Pancreas (tissue), 10 donors: ENCODE results near the gene LATS2. TPM values are rescaled to one million over a fixed set of nuclear protein-coding genes. Genes with fewer than 3 reads are reported as not detected.

Experiments used
- ATAC-seq, 4 donors: fragments of 200-7000 bp; cut with Tn5 transposase; one replicate each; pipeline versions ENCODE4 v1.8.0 to v1.9.1; 2020; ENCODE audit warnings: mild to moderate bottlenecking in 4 of 4, moderate library complexity in 4 of 4
- DNase-seq, 6 donors: peaks; one replicate each; pipeline ENCODE4 v3.0.0-alpha.2; 2020
- FAIRE-seq: peaks from 2 replicates; lab custom pipeline; 2012; peaks lifted over from hg19 to GRCh38; lab: Jason Lieb, UNC
- H3K27ac ChIP-seq, 4 donors: fragments of 200-600 bp; sonication (generic); 1 replicate in 3 of 4; 2 replicates in 1 of 4; pipeline versions ENCODE4 v1.5.0 to v1.8.0; 2020
- H3K27me3 ChIP-seq, 4 donors: fragments of 200-600 bp; one replicate each; pipeline ENCODE4 v1.8.0; 2021
- H3K36me3 ChIP-seq, 3 donors: fragments of 200-600 bp; sonication (generic) in 1 of 3; one replicate each; pipeline versions ENCODE4 v1.5.0 to v1.8.0; 2020 to 2021
- H3K4me1 ChIP-seq, 3 donors: fragments of 200-600 bp; one replicate each; pipeline ENCODE4 v1.8.0; 2021
- H3K4me3 ChIP-seq, 4 donors: fragments of 200-600 bp; sonication (generic) in 2 of 4; one replicate each; pipeline versions ENCODE4 v1.5.0 to v1.8.0; 2020 to 2021
- H3K9me3 ChIP-seq, 4 donors: fragments of 200-600 bp; one replicate each; pipeline ENCODE4 v1.8.0; 2021
- WGBS, 2 donors: extraction: QIAGEN DNeasy Blood & Tissue Kit; methylation state at CpG; one replicate each; pipeline ENCODE4 v1.1.7; 2013; 5-methylcytosine and 5-hydroxymethylcytosine counted together
- intact Hi-C, 3 donors: fragments of 100-400 bp; cut with DNase I; formaldehyde crosslinking; loops; one replicate each; pipeline versions ENCODE4 v1.11.1 to v1.14.2; 2022
- polyA plus RNA-seq, 2 donors: library from polyadenylated mRNA; stranded (reverse); fragments of 200-250 nt; gene quantifications; one replicate each; pipeline ENCODE4 v1.2.3, GENCODE V29; 2013
- total RNA-seq, 6 donors: library from RNA; stranded (reverse); fragmentation: NEBNext Ultra II Directional in 4 of 6; extraction: Animal tissue kit (Norgen Biotek cat#: 25700) in 4 of 6; gene quantifications; one replicate each; pipeline versions ENCODE4 v1.2.1 to v1.2.4, GENCODE V29; 2021 to 2023
- TF ChIP-seq, protein P1 (sequence below), 4 donors: fragments of 200-600 bp; sonication (generic) in 3 of 4; IDR thresholded peaks; one replicate each; pipeline versions ENCODE4 v1.5.0 to v1.8.0; 2021; ENCODE audit warnings: antibody characterized with exemption in 4 of 4
- donor health status: healthy with polysubstance abuse.
- donor health status: DM: no; HTN: no; CAD: no; lungs with moderate emphysema.
- donor health status: DM: no; HTN: no; CAD: no.
- donor health status: control.
- donor health status: control.
- donor health status: Bipolar disorder and iron deficiency.
- donor health status: DM: yes; HTN: yes; CAD: no.
- donor health status: DM: no; HTN: no; CAD: no.
- donor health status: DM: no; HTN: no; CAD: no.
- donor health status: DM: yes; HTN: yes; CAD: no.

Gene LATS2
- total and polyA plus RNA-seq, 8 donors: 3.8 to 12.5 (median 7.1) TPM

GRCh38 chr13:20989656-20990321 is 71.6 kb downstream of the LATS2 start:
- Histone ChIP-seq H3K9me3 (no peaks in the 10 kb centered on the region), H3K27me3 (no peaks in the 10 kb centered on the region), H3K4me1 (no peaks in the 10 kb centered on the region), H3K36me3 (peaks cover 3 to 37% (median 5%) of the 10 kb centered on the region in 3 donors), H3K27ac (no peak overlapping the region), H3K4me3 (no peak overlapping the region)
- WGBS, 2 donors: 81 to 87% methylated on average over 9 of the region's 9 CpGs
- DNase-seq (no peak), FAIRE-seq (no peak), ATAC-seq (peak in 1 of 4 donors; percentile 21)
- TF ChIP-seq, protein P1, sequence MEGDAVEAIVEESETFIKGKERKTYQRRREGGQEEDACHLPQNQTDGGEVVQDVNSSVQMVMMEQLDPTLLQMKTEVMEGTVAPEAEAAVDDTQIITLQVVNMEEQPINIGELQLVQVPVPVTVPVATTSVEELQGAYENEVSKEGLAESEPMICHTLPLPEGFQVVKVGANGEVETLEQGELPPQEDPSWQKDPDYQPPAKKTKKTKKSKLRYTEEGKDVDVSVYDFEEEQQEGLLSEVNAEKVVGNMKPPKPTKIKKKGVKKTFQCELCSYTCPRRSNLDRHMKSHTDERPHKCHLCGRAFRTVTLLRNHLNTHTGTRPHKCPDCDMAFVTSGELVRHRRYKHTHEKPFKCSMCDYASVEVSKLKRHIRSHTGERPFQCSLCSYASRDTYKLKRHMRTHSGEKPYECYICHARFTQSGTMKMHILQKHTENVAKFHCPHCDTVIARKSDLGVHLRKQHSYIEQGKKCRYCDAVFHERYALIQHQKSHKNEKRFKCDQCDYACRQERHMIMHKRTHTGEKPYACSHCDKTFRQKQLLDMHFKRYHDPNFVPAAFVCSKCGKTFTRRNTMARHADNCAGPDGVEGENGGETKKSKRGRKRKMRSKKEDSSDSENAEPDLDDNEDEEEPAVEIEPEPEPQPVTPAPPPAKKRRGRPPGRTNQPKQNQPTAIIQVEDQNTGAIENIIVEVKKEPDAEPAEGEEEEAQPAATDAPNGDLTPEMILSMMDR (IDR thresholded peaks at IDR 0.05): no peak
- intact Hi-C loops: no loop called here

DNA sequence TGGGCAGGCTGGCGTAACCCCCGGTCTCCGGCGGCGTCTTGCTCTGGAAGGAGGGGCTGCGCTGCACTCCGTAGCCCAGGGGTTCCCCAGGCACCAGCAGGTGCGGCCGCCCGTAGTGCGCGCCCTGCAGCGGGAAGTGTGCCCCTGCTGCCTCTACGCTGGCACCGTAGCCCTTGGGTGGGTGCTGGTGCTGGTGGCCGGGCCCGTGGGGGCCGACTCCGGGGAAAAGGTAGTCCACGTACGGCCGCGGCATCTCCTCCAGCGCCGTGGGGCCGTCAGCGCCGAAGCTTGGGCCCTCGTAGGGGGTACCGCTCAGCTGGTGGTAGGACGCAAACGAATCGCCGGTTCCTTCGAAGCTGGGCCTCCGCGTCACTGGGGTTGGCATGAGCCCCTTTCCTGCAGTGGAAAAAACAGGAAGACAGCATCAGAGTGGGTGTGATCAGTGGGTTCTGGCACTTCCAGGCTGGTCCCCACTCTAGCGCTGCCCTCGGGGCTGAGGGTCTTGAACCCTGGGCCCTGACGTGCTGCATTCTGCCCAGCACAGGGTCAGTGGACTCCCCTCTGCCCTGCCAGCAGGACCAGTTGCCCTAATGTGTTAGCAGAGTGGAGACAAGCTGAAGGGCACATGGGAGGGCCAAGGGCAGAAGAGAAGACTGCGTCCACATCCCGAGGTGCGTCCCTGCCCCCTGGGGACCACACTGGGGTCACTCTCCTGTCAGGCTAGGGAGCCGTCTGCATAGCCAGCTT is 72.3 kb downstream of the LATS2 start:
- Histone ChIP-seq H3K4me3 (no peak overlapping the region), H3K27me3 (no peaks in the 10 kb centered on the region), H3K4me1 (no peaks in the 10 kb centered on the region), H3K9me3 (no peaks in the 10 kb centered on the region), H3K36me3 (peaks cover 3 to 37% (median 5%) of the 10 kb centered on the region in 3 donors), H3K27ac (no peak overlapping the region)
- TF ChIP-seq, protein P1 (IDR thresholded peaks at IDR 0.05): no peak
- intact Hi-C loops: no loop called here
- 95 to 96% methylated on average over 42 to 44 of the region's 44 CpGs for WGBS, 2 donors
- no peak for ATAC-seq
- no peak for FAIRE-seq
- no peak for DNase-seq

DNA sequence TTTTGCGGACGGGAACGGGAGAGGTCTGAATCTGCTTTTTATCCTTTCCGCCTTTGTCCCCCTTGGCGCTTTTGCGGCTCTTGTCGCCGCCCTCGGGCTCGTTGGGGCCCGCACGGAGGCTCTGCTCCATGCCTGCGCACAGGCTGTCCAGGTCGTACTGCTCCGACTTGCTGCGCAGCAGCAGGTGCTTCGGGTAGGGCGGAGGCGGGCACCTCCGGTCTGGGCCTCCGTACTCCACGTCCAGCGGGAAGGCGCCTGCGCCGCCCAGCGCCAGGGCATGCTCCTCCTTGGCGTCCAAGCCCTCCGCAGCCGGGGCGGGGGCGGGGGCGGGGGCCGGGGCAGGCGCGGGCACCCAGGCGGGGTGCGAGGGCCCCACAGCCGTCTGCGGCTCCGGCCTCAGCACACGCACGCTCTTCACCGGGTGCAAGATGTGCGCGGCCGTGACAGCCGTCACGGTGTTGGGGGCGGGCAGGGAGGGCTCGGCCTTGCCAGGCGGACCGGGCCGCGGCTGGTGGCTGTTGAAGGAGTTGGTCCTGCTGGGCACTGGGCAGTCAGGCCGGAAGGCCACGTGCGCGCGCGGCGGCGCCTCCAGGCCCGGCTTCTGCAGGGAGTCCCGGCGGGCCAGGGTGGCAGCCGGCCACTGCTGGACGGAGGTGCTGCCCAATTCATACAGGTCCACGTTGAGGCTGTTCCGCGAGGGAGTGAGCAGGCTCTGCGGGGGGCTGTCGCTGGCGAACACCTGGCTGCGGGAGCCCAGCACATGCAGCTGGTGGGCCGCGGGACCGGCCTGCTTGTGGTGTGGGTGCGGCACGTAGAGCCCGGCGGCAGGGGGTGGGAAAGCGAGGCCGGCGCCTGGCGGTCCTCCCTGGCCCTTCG is 73.1 kb downstream of the LATS2 start:
- Histone ChIP-seq H3K4me1 (no peaks in the 10 kb centered on the region), H3K36me3 (peaks cover 3 to 37% (median 5%) of the 10 kb centered on the region in 3 donors), H3K27me3 (no peaks in the 10 kb centered on the region), H3K4me3 (no peak overlapping the region), H3K9me3 (no peaks in the 10 kb centered on the region), H3K27ac (no peak overlapping the region)
- peak in 1 of 6 donors; percentile 67 for DNase-seq
- intact Hi-C loops: no loop called here
- ATAC-seq: no peak
- TF ChIP-seq, protein P1 (IDR thresholded peaks at IDR 0.05): no peak
- WGBS, 2 donors: 96 to 97% methylated on average over 75 to 87 of the region's 87 CpGs
- FAIRE-seq: no peak

DNA sequence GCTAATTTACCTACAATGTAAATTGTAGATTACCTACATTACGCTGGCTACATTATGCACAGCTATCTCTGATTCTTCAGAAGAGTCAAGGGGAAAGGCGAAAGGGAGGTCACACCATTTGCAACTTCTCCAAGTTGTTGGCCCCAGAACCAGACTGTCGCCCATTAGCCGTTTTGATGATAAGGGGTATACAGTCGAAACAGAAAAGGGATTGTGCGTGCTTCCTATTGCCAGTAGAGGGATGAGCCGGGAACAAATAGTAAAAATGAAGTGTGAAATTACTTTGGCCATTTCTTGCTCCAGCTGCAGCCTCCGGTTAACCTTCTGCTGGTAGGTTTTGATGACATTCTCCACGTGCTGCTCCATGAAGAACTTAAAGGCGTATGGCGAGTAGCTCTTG is 73.8 kb downstream of the LATS2 start:
- no peaks in the 10 kb centered on the region for H3K4me1 ChIP-seq
- no peaks in the 10 kb centered on the region for H3K27me3 ChIP-seq
- intact Hi-C loops: no loop called here
- peaks cover 3 to 37% (median 5%) of the 10 kb centered on the region in 3 donors for H3K36me3 ChIP-seq
- no peak overlapping the region for H3K27ac ChIP-seq
- 93% methylated on average over 11 of the region's 11 CpGs for WGBS, 2 donors
- TF ChIP-seq, protein P1 (IDR thresholded peaks at IDR 0.05): no peak
- no peak overlapping the region for H3K4me3 ChIP-seq
- H3K9me3 ChIP-seq: no peaks in the 10 kb centered on the region
- FAIRE-seq (no peak), ATAC-seq (no peak), DNase-seq (no peak)
